ENCODE measurements around the gene SLC2A3.
"Not testable (repeated sequence)": the region's sequence is repeated elsewhere in the genome, so short reads cannot be mapped to it uniquely, and the experiment has no call there.

The SLC2A3 gene

GRCh38 chr12:7916936-7917335, 19.1 kb downstream of the SLC2A3 start:
- in situ Hi-C loops (cut with MboI; ENCODE audit: low sequenced_read_pairs, unreplicated experiment), result no loop called here
- peak; percentile 28 for DNase-seq (ENCODE audit: low spot score)
- TF ChIP-seq CTCF (IDR thresholded peaks at IDR 0.05; ENCODE audit: borderline replicate concordance, control extremely low read depth, extremely low read depth, insufficient read depth, missing control alignments), result no peak

- in situ Hi-C loops (cut with MboI; ENCODE audit: low sequenced_read_pairs, unreplicated experiment), result no loop called here
- DNase-seq (ENCODE audit: low spot score), result no peak
- TF ChIP-seq CTCF (IDR thresholded peaks at IDR 0.05; ENCODE audit: borderline replicate concordance, control extremely low read depth, extremely low read depth, insufficient read depth, missing control alignments), result no peak
Measured at GRCh38 chr12:7915661-7916403, 20.2 kb downstream of the SLC2A3 start.

- in situ Hi-C loops (cut with MboI; ENCODE audit: low sequenced_read_pairs, unreplicated experiment); DNase-seq (ENCODE audit: low spot score): not testable (repeated sequence)
Measured at GRCh38 chr12:7910106-7910505, 25.9 kb downstream of the SLC2A3 start.

- peak; percentile 32 for DNase-seq (ENCODE audit: low spot score)
- in situ Hi-C loops (cut with MboI; ENCODE audit: low sequenced_read_pairs, unreplicated experiment), result no loop called here
Measured at GRCh38 chr12:7907009-7907408, 29.0 kb downstream of the SLC2A3 start.

GRCh38 chr12:7906303-7906702, 29.7 kb downstream of the SLC2A3 start:
- in situ Hi-C loops (cut with MboI; ENCODE audit: low sequenced_read_pairs, unreplicated experiment), result not testable (repeated sequence)

More at GRCh38 chr12:7907009-7907408, 29.0 kb downstream of the SLC2A3 start:
- TF ChIP-seq CTCF (IDR thresholded peaks at IDR 0.05; ENCODE audit: borderline replicate concordance, control extremely low read depth, extremely low read depth, insufficient read depth, missing control alignments), result no peak

GRCh38 chr12:7905600-7906125, 30.3 kb downstream of the SLC2A3 start:
- in situ Hi-C loops (cut with MboI; ENCODE audit: low sequenced_read_pairs, unreplicated experiment); DNase-seq (ENCODE audit: low spot score): not testable (repeated sequence)

More at GRCh38 chr12:7906303-7906702, 29.7 kb downstream of the SLC2A3 start:
- not testable (repeated sequence) for DNase-seq (ENCODE audit: low spot score)

GRCh38 chr12:7905071-7905470, 30.9 kb downstream of the SLC2A3 start:
- DNase-seq (ENCODE audit: low spot score), result no peak
- no peak for TF ChIP-seq CTCF (IDR thresholded peaks at IDR 0.05; ENCODE audit: borderline replicate concordance, control extremely low read depth, extremely low read depth, insufficient read depth, missing control alignments)
- in situ Hi-C loops (cut with MboI; ENCODE audit: low sequenced_read_pairs, unreplicated experiment), result no loop called here

GRCh38 chr12:7902416-7902815, 33.6 kb downstream of the SLC2A3 start:
- in situ Hi-C loops (cut with MboI; ENCODE audit: low sequenced_read_pairs, unreplicated experiment); DNase-seq (ENCODE audit: low spot score): not testable (repeated sequence)

GRCh38 chr12:7899755-7900154, 36.2 kb downstream of the SLC2A3 start:
- in situ Hi-C loops (cut with MboI; ENCODE audit: low sequenced_read_pairs, unreplicated experiment), result no loop called here
- no peak for TF ChIP-seq CTCF (IDR thresholded peaks at IDR 0.05; ENCODE audit: borderline replicate concordance, control extremely low read depth, extremely low read depth, insufficient read depth, missing control alignments)
- no peak for DNase-seq (ENCODE audit: low spot score)

GRCh38 chr12:7896726-7897125, 39.3 kb downstream of the SLC2A3 start:
- in situ Hi-C loops (cut with MboI; ENCODE audit: low sequenced_read_pairs, unreplicated experiment); DNase-seq (ENCODE audit: low spot score): not testable (repeated sequence)

All from GM13976 (cell line).